Body of pancreas (tissue), 4 donors: ENCODE measurements around the gene ATP1A3. TPM values are rescaled to one million over a fixed set of nuclear protein-coding genes. Genes with fewer than 3 reads are reported as not detected.

Experiments
- ATAC-seq: fragments of 150-250 bp; one replicate; pipeline ENCODE4 v1.9.1; 2016
- DNase-seq, 4 donors: peaks; one replicate each; pipeline ENCODE4 v3.0.0-alpha.2; 2019
- H3K27ac ChIP-seq, 4 donors: fragments of 200-600 bp; sonication (generic); 1 replicate in 3 of 4; 2 replicates in 1 of 4; pipeline versions ENCODE4 v1.5.1 to v1.6.1; 2016 to 2019; ENCODE audit warnings: mild to moderate bottlenecking in 1 of 4, mixed read lengths in 1 of 4, moderate library complexity in 1 of 4
- H3K27me3 ChIP-seq, 2 donors: fragments of 200-600 bp; sonication (generic); one replicate each; pipeline ENCODE4 v1.6.0; 2016; ENCODE audit warnings: mild to moderate bottlenecking in 1 of 2
- H3K36me3 ChIP-seq, 2 donors: fragments of 200-600 bp; sonication (generic); replicated peaks in 1 of 2; 2 replicates each; pipeline ENCODE4 v1.5.1; 2016; ENCODE audit warnings: low read depth in 2 of 2; ENCODE audit not compliant: insufficient read depth in 1 of 2
- H3K4me1 ChIP-seq: fragments of 200-600 bp; sonication (generic); one replicate; pipeline ENCODE4 v1.6.0; 2016
- H3K4me3 ChIP-seq, 2 donors: fragments of 200-600 bp; sonication (generic); 1 replicate in 1 of 2; 2 replicates in 1 of 2; pipeline ENCODE4 v1.5.1; 2016 to 2019
- H3K9me3 ChIP-seq, 3 donors: fragments of 200-600 bp; sonication (generic); 1 replicate in 2 of 3; 2 replicates in 1 of 3; pipeline ENCODE4 v1.5.1; 2016
- CTCF ChIP-seq, 7 experiments: fragments of 450-650 bp in 4 of 7; fragments of 200-600 bp in 3 of 7; sonication (generic) in 3 of 7; IDR thresholded peaks; one replicate each; pipeline ENCODE4 v1.5.1; 2016 to 2019; ENCODE audit warnings: antibody characterized with exemption in 7 of 7
- POLR2A ChIP-seq, 3 donors: fragments of 450-650 bp; IDR thresholded peaks; one replicate each; pipeline ENCODE4 v1.6.1; 2016; ENCODE audit warnings: antibody characterized with exemption in 3 of 3, mild to moderate bottlenecking in 2 of 3
- WGBS, 2 donors: methylation state at CpG; one replicate each; pipeline ENCODE4 v1.1.5; 2017; 5-methylcytosine and 5-hydroxymethylcytosine counted together
- intact Hi-C: fragments of 100-400 bp; cut with DNase I; formaldehyde crosslinking; loops from one replicate; pipeline ENCODE4 v1.15.1; 2023
- total RNA-seq, 2 donors: library from RNA; depleted of rRNA; stranded (reverse); fragments of >200 nt; gene quantifications; one replicate each; pipeline ENCODE4 v1.1.0, GENCODE V29; 2016

Gene ATP1A3
- total RNA-seq, 2 donors from 2014 or later, result 0.26 TPM; not detected in 1

GRCh38 chr19:41919948-41920712 lies 73.9 kb downstream of the ATP1A3 start:
- WGBS, 2 donors, result 76 to 83% methylated on average over 29 to 33 of the region's 33 CpGs
- no peaks in the 10 kb centered on the region for H3K36me3 ChIP-seq
- no peak for ATAC-seq
- H3K4me3 ChIP-seq, result no peak overlapping the region
- no peak overlapping the region for H3K27ac ChIP-seq
- intact Hi-C loops, result no loop called here
- DNase-seq, result no peak
- H3K9me3 ChIP-seq, result no peaks in the 10 kb centered on the region
- H3K27me3 ChIP-seq, result peaks cover 0 to 15% of the 10 kb centered on the region in 2 donors
- peaks cover 2% of the 10 kb centered on the region for H3K4me1 ChIP-seq
- TF ChIP-seq POLR2A (IDR thresholded peaks at IDR 0.05), result no peak
- TF ChIP-seq CTCF (IDR thresholded peaks at IDR 0.05), result no peak

- no peak overlapping the region for H3K4me3 ChIP-seq
- 81 to 89% methylated on average over 5 of the region's 5 CpGs for WGBS, 2 donors
- TF ChIP-seq POLR2A (IDR thresholded peaks at IDR 0.05) (no peak), CTCF (IDR thresholded peaks at IDR 0.05) (no peak)
- H3K4me1 ChIP-seq, result peaks cover 3% of the 10 kb centered on the region
- intact Hi-C loops, result no loop called here
- no peak for ATAC-seq
- H3K27me3 ChIP-seq, result peaks cover 0 to 20% of the 10 kb centered on the region in 2 donors
- no peak overlapping the region for H3K27ac ChIP-seq
- no peak for DNase-seq
- no peaks in the 10 kb centered on the region for H3K36me3 ChIP-seq
- H3K9me3 ChIP-seq, result no peaks in the 10 kb centered on the region
These were observed 75.3 kb downstream of the ATP1A3 start for GRCh38 chr19:41918653-41919244.

GRCh38 chr19:41918095-41918494 lies 75.9 kb downstream of the ATP1A3 start:
- Histone ChIP-seq H3K4me3 (no peak overlapping the region), H3K4me1 (peaks cover 3% of the 10 kb centered on the region), H3K27me3 (peaks cover 0 to 23% of the 10 kb centered on the region in 2 donors), H3K9me3 (no peaks in the 10 kb centered on the region), H3K27ac (no peak overlapping the region), H3K36me3 (no peaks in the 10 kb centered on the region)
- WGBS, 2 donors, result 79 to 82% methylated on average over 5 to 6 of the region's 6 CpGs
- DNase-seq (no peak), ATAC-seq (no peak)
- no peak for TF ChIP-seq POLR2A (IDR thresholded peaks at IDR 0.05)
- no peak for TF ChIP-seq CTCF (IDR thresholded peaks at IDR 0.05)
- intact Hi-C loops, result no loop called here

GRCh38 chr19:41917676-41918075 lies 76.4 kb downstream of the ATP1A3 start:
- H3K4me3 ChIP-seq, result no peak overlapping the region
- no peaks in the 10 kb centered on the region for H3K36me3 ChIP-seq
- ATAC-seq (no peak), DNase-seq (no peak)
- H3K27ac ChIP-seq, result no peak overlapping the region
- 55 to 63% methylated on average over 5 to 11 of the region's 12 CpGs for WGBS, 2 donors
- peaks cover 3% of the 10 kb centered on the region for H3K4me1 ChIP-seq
- TF ChIP-seq POLR2A (IDR thresholded peaks at IDR 0.05) (no peak), CTCF (IDR thresholded peaks at IDR 0.05) (no peak)
- no peaks in the 10 kb centered on the region for H3K9me3 ChIP-seq
- intact Hi-C loops, result no loop called here
- H3K27me3 ChIP-seq, result peaks cover 0 to 19% of the 10 kb centered on the region in 2 donors

Other genes with a start within 250 kb of the ATP1A3 start
- 10 to 100 TPM in 1 of 2 donors, 1 to 10 TPM in 1; 3.0 to 27.0 TPM for gene CEACAM6, start 238.7 kb downstream of the ATP1A3 start, total RNA-seq
- not detected for gene CEACAM3, start 197.6 kb downstream of the ATP1A3 start, total RNA-seq
- gene LYPD4, start 149.5 kb downstream of the ATP1A3 start, total RNA-seq, result not detected
- not detected for gene DMRTC2, start 149.2 kb downstream of the ATP1A3 start, total RNA-seq
- 100 to 1,000 TPM; 454 to 832 TPM for gene RPS19, start 134.0 kb downstream of the ATP1A3 start, total RNA-seq
- not detected for gene CD79A, start 117.0 kb downstream of the ATP1A3 start, total RNA-seq
- gene ARHGEF1, start 111.0 kb downstream of the ATP1A3 start, total RNA-seq, result 100 to 1,000 TPM in 1 of 2 donors, 10 to 100 TPM in 1; 43.8 to 104 TPM
- not detected for gene ERFL, start 65.8 kb downstream of the ATP1A3 start, total RNA-seq
- gene RABAC1, start 34.9 kb downstream of the ATP1A3 start, total RNA-seq, result 10 to 100 TPM; 87.3 to 88.5 TPM
- 1 to 10 TPM; 2.1 to 5.9 TPM for gene GRIK5, start 76.0 kb upstream of the ATP1A3 start, total RNA-seq
- 10 to 100 TPM in 1 of 2 donors, 1 to 10 TPM in 1; 8.6 to 14.2 TPM for gene ZNF574, start 81.9 kb upstream of the ATP1A3 start, total RNA-seq
- gene POU2F2, start 138.2 kb upstream of the ATP1A3 start, total RNA-seq, result 1 to 10 TPM in 1 of 2 donors, under 1 TPM in 1; under 0.01 to 1.6 TPM
- 10 to 100 TPM; 34.8 to 44.2 TPM for gene DEDD2, start 223.4 kb upstream of the ATP1A3 start, total RNA-seq
- gene ZNF526, start 226.1 kb upstream of the ATP1A3 start, total RNA-seq, result 1 to 10 TPM; 4.9 to 6.0 TPM
- 10 to 100 TPM; 12.5 to 14.5 TPM for gene GSK3A, start 248.4 kb upstream of the ATP1A3 start, total RNA-seq